ENCODE measurements around the gene UQCRC1.

DNA sequence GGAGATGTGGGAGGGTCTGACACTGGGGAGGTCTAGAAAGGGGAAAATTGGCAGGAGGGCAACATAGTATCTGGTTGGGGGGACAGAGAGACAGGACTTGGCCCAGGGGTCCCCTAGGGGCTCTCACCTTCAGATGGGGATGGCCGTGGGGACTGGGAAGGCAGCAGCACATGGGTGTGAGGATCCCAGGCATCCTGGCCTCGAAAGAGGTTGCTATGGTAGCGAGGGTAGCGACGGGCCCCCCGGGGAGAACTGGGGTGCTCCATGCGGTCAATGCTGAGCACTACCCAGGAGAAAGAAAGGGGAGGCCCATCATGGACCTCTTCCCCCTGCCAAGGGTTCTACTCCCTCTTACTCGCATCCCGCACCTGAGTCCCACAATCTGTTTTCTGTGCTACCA, 38.3 kb upstream of the UQCRC1 start:
- no peak for TF ChIP-seq POLR2A (IDR thresholded peaks at IDR 0.05)
- TF ChIP-seq, protein P1, sequence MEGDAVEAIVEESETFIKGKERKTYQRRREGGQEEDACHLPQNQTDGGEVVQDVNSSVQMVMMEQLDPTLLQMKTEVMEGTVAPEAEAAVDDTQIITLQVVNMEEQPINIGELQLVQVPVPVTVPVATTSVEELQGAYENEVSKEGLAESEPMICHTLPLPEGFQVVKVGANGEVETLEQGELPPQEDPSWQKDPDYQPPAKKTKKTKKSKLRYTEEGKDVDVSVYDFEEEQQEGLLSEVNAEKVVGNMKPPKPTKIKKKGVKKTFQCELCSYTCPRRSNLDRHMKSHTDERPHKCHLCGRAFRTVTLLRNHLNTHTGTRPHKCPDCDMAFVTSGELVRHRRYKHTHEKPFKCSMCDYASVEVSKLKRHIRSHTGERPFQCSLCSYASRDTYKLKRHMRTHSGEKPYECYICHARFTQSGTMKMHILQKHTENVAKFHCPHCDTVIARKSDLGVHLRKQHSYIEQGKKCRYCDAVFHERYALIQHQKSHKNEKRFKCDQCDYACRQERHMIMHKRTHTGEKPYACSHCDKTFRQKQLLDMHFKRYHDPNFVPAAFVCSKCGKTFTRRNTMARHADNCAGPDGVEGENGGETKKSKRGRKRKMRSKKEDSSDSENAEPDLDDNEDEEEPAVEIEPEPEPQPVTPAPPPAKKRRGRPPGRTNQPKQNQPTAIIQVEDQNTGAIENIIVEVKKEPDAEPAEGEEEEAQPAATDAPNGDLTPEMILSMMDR (IDR thresholded peaks at IDR 0.05) = no peak

All from breast epithelium (tissue), 3 donors.